ENCODE results near the gene ARIH2.

Gene ARIH2

DNA sequence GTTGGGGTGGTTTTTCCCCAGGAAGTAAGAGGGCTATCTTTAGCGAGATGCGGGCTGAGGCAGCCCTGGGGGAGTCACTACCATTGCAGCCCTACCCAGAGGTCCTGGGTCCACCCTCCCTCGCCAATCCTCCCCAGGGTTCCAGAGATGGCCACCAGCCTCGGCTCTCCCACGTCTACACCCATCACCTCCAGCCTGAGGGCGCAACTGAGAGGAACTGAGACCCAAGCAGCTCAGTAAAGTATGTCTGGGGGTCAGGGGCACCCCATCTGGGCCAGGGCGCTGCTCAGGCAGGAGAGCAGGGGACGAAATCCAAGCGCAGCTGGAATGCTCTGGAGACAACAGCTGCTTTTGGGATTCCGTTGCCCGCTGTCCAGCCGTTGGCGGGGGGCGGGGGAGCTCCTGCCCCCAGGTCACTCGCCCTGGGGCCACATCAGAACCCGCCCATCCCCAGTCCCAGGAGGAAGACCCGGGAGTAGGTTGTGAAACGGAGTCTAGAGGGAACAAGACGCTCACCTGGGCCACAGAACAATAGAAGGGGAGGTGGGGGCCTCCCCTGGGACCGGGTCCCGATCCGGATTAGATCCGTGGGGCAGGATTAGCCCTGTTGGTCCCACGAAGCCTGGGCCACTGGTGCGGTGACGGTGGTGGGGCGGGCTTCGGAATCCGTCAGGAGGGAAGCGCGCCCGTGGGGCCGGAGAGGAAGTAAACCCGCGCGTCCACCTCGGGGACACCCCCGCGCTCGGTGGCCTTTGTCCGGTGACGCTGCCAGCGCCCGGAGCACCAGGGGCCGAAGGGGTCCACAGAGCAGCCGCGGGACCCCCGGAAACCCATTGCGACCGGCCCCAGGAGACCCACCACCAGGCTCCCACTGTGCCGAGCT, 101.9 kb downstream of the ARIH2 start:
- DNase-seq, result peak; percentile 10

DNA sequence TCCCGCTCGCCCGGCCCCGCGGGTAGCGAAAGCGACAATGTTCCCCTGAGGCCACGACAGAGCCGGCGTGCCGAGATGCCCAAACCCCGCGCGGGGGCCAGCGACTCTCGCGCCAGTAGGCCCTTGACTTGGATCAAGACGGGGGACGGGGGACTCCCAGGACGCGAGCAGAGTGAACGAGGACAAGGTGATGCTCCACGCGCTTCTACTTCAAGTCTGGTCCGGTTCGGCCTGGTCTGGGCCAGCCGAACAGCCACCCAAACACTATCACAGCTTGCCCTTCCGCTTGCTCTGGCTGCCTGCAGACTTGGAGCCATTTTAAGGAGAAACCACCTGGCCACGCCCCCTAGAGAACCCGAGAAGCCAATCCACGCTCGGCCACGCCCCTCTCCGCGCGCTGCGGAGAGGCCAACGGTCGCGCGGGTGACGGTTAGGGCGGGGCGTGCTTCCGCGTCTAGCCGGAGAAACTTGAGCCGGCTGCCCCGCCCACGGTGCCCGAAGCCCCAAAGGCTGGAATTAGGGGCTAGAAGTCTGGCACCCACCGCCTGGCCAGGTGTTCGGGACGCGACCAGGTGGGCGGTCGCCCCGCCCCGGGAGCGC, 102.7 kb downstream of the ARIH2 start:
- DNase-seq, result peak; percentile 97

DNA sequence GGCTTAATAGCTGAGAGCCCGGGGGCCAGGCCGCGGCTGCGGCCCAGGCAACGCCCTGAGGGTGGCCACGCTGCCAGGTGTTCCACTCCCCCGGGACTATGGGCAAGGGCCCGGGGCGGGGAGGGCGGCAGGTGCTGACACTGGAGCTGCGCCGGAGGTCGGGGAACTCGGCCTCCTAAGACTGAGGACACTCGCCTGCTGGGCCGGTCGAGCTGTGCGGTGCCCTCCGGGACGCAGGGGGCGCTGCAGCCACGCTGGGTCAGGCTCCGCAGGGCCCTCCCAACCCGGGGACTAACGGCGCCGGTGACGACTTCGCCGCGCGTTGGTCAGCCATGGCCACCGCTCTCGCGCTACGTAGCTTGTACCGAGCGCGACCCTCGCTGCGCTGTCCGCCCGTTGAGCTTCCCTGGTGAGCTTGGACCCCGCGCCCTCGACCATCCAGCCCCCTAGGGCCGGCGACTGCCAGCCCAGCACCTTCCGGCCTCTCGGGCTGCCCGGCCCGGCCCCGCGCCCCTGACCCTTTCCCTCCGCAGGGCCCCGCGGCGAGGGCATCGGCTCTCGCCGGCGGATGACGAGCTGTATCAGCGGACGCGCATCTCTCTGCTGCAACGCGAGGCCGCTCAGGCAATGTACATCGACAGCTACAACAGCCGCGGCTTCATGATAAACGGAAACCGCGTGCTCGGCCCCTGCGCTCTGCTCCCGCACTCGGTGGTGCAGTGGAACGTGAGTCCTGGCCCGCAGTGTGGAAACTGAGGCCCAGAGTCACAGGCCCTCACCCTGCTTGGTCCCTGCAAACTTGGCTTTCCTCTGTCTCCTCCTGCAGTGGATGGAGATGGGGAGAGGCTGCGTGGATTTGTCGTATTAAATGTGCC, 103.4 kb downstream of the ARIH2 start, which contains the start of gene NDUFAF3:
Gene NDUFAF3, plus strand, starts transcription at position 309 of the 875 bp plus-strand sequence. Its CDS starts 24 bp downstream, at position 333.
- DNase-seq, result peak; percentile 88

DNA sequence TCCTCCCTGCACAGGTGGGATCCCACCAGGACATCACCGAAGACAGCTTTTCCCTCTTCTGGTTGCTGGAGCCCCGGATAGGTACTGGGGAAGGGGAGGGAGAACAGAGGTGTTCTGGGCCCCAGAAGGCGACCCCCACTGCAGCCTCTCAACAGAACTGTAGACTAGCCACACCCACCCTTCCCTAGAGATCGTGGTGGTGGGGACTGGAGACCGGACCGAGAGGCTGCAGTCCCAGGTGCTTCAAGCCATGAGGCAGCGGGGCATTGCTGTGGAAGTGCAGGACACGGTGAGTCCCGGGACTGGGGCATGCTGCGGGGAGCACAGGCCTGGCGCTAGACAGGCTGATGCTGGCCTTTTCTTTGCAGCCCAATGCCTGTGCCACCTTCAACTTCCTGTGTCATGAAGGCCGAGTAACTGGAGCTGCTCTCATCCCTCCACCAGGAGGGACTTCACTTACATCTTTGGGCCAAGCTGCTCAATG, 104.1 kb downstream of the ARIH2 start:
- no peak for DNase-seq

DNA sequence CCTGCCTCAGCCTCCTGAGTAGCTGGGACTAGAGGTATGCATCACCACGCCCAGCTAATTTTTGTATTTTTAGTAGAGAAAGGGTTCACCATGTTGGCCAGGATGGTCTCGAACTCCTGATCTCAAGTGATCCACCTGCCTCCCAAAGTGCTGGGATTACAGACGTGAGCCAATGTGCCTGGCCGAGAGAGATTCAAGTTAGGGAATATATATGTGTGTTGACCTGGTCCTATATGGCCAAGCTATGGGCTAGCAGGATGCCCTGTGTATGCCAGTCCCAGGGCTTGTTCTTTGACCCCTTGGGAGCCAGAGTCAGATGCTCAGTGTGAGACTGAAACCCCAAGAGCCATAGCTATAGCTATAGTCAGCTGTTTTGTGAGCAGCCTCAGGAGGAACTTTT, 105.1 kb downstream of the ARIH2 start:
- no peak for DNase-seq

DNA sequence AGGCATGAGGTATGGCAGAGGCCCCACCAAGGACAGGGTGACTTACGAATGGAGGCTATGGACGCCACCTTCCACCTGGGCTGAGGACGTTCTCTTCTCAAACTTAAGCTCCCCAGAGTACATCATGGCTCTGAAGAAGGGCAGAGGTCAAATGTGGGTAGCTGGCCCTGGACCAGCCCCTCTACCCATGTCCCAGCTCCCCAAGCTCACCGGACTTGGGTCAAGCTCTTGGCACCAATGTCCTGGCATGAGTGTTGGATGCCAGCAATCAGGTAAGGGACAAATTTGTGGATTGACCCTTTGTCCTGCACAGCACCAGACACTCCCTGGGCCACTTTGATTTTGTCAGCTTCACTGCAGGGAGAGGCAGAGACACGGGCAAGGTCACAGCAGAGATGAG, 105.8 kb downstream of the ARIH2 start:
- no peak for DNase-seq

DNA sequence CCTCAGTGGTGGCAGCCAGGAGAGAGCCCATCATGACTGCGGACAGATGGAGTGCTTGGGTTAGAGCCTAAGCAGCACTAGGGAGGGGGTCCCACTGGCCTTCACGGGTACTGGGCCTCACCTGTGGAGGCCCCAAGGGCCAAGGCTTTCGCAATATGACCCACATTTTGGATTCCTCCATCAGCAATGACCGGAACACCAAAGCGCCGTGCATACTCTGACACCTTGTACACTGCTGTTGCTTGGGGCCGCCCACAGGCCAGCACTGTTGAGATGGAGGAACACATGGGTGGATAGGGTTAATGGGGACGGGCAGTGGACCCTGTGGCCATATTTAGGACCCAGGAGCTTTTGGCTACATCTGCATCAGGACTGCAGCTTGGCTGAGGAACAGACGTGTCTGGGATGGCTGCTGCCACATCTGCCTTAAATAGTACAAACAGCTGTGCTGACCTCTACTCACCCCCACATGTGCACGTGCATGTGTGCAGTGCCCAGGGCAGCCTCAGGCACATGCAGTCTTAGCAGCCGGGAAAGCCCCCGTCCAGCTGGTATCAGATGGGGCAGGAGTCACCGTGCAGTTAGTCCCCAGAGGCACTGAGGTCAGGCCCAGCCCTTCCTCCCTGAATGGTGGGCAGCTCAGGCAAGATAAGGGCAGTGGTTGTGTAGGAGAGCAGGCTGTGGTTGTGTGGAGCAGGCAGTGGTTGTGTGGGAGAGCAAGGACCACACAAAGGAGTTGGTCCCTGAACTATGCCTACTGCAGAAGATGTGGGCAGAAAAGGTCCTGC, 106.6 kb downstream of the ARIH2 start:
- DNase-seq, result no peak

DNA sequence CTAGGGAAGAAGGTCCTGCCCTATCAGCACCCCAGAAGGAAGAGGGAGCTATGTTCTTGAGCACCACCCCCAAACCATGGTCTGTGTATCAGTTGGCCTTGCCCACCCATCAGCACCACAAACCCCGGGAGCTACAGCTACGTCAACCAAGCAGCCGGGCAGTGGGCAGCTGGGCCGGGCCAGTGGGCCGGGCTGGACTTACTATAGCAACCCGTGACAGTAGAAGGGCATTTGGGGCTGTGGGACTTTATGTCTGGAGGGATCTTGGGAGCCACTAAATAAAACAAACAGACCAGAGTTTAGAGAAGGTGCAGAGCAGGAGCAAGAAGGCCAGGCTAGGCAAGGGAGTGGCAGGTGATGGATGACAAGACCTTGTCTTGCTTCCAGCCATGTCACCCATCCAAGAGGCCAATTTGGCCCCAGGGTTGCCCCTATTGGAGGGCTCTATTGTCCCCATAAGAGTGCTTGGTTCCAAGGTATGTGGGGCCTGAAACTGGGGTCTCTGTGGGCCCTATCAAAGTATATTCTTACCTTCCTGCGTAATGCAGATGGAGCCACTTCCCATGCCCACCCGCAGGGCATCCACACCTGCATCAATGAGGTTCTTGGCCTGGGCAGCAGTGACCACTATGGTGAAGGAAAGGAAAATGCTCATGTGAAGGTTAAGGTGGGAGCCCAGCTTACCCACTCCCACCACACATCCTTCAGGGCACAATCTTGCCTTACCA, 107.3 kb downstream of the ARIH2 start:
- DNase-seq, result no peak

DNA sequence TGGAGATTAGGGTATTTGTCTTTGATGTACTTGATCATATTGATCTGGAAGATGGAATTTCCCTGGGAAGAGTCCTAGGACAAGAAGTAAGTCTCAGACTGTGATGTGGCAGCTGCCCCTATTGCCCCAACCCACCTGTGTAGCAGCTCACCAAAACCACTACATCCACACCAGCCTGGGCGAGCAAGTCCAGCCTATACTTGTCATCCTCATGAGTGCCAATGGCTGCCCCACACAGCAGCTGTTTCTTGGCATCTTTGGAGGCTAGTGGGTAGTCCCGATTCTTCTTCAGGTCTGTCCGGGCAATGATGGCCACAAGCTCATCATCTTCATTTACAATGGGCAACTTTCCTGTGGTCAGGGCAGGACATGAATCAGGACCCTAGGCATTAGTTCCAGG, 107.9 kb downstream of the ARIH2 start:
- DNase-seq, result no peak

DNA sequence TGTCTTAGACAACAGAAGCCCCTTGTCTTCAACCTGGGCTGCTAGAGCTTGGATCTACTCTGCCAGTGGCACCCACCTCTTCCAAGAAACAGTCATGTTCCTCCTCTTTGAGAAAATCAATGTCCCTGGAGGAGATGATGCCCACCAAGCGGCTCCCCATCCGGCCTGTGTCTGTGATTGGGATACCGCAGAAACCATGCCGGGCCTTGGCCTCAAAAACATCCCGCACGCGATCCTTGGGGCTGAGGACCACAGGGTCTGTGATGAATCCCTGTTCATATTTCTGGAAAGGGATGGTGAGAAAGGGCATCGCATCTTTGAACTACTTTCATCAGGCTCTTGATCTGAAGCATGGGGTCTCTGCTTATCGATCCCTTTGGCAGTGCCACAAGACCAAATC, 109.0 kb downstream of the ARIH2 start:
- DNase-seq, result no peak

DNA sequence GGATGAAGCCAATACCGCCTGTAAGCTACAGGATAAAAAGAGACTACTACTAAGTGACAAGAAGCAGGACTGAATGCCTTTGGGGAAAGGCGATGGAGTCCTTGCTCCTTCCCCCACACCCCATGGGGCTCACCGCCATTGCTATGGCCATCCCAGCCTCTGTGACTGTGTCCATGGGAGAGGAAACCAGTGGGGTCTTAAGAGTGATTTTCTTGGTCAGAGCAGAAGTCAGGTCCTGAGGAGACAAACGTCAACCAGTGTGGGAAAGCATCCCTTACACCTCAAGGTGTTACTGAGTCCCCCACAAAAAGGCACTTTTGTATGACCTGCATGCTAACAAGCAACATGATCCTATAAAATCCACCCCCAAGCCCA, 109.6 kb downstream of the ARIH2 start:
- DNase-seq, result no peak

DNA sequence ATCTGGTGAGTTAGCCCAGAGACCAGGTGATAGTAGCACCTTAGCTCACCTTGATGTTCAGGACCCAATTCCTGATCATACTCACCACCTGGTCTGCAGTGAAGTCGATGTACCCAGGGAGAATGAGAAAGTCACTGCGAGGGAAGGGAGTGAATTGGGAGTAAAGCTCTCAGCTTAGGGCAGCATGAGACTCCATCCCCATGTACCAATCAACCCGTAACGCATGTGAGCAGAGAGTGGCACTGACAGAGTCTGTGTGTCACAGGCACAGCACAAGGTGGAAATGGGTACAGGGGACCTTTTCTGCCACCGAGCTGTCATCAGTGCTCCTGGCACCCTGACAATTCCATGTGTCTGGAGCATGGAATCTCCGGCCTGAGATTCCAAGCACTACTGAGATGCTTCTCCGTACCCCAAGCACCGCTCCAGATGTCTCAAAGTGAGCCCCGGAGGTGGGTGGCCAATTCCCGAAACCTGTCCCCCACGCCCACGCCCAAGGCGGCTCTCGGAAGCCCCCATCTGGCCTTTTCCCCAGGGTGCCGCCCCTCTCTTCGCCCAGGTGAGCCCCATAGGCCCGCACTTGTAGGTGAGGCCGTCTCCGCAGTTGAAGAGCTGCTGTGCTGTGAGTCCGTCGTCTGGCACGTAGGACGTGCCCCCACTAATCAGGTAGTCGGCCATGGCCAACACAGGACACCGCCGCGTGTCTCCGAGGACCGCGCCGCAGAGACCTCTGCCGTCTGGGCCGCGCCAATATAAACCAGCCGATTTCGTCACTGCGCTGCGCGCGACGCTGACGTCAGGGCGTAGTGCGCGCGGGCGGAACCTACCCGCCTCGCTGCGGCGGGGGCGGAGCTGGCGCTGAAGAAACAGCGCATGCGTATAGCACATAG, 110.3 kb downstream of the ARIH2 start, which contains the start of gene IMPDH2:
Gene IMPDH2, minus strand, starts transcription at position 726 of the 890 bp plus-strand sequence. Its CDS starts 48 bp downstream, at position 678.
- DNase-seq, result peak; percentile 87

DNA sequence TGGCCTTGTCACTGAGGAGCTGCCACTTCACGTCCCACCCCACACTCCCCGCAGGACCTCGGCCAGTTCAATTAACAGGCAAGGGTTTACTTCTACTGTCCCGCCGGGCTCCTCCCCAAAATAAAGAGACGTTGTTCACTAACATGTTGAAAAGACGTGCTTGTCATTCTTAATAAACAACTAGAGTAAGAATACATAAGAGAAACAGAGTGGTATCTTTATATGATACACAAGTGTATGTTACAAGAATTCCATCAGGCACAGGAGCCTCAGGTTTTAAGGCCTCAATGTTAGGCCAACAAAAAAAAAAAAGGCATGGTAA, 110.9 kb downstream of the ARIH2 start:
- no peak for DNase-seq

DNA sequence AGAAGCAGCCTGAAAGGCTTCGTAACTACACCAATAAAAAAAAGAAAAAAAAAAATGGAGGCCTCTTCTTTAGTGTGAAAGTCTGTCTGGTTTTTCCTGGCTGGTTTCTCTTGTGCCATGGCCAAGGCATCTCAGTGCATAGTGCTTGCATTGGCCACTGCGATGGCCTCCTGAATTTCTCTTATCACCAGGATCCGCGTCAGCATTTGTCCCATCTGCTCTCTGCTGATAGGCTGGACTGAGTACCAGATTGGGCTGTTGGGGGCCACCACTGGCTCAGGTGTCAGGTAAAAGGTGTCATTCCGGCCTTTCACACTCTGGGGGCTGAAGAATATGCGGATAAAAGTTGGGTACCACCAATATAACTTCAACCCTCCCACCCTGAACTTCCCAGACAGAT, 111.7 kb downstream of the ARIH2 start:
- no peak for DNase-seq

DNA sequence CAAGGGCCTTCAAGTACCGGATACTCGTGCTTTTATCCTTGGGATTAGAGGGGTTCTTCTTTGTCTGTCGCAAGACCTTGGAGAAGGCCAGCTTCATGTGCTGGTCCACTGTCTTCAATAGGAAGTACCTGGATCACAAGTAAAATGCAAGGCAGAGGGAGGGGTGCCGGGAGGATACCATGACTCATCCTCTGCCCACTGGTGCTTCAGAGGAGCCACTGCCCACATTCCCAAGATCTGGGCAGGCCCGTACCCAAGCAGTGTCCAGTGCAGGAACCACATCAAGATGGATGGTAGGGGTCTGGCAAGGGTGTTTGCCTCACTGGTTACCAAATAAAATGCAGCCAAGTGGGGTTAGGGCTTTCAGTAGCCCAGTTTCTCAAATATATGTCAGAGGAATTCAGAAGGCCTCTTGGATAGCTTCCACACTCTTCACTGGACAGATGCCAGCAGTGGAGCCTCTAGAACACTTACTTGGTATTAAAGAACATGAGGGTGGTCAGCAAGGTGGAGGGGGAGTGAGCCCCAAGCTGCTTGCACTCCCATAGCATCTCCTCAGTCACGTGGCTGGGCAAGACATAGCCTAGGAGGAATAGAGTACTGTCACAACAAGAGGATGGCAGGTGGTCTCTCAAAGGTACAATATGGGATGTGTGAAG, 114.1 kb downstream of the ARIH2 start:
- DNase-seq, result no peak

DNA sequence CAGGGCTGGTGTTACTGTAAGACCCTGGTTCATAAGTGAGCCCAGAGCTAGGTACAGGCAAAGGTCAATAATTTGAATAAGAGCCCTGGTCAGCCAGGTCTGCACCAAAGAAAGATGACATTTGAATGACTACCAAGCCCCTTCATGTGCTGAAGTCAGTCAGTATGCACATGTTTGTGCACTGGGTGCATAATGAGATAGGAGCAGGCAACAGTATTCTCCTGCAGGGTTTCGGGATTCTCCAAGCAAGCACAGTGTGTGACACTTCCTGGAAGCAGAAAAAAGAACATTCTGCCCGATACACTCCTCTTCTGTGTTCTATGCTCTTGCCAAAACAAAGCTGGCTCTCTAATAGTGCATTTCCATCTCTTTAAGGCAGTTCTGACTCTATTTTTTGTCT, 116.0 kb downstream of the ARIH2 start:
- no peak for DNase-seq

DNA sequence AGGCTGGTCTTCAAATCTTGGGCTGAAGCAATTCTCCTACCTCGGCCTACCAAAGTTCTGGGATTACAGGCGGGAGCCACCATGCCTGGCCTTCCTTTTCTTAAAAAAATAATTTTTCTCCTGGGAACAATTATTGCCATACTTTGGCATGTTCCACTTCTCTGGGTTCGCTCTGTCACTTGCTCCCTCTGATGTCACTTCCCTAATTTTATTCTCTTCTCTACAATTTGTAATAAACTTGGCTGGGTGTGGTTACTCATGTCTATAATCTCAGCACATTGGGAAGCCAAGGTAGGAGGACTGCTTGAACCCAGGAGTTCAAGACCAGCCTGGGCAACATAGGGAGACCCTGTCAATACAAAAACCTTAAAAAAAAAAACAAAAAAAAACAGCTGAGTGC, 116.6 kb downstream of the ARIH2 start:
- no peak for DNase-seq
